GM18868 (cell line): Measurements from ENCODE around the gene MRPS24.

ENCODE experiments used
- ATAC-seq: cut with Tn5 transposase; IDR thresholded peaks from one replicate; pipeline ENCODE4 v1.9.1; 2021; ENCODE audit warnings: mild to moderate bottlenecking, moderate library complexity; ENCODE audit not compliant: unreplicated experiment

MRPS24 gene

GRCh38 chr7:43877968-43878864 is 8.9 kb upstream of the MRPS24 start:
- no peak for ATAC-seq

GRCh38 chr7:43876976-43877745 is 7.8 kb upstream of the MRPS24 start:
- no peak for ATAC-seq

GRCh38 chr7:43876241-43876640 is 6.9 kb upstream of the MRPS24 start:
- ATAC-seq, result no peak

- no peak for ATAC-seq
These were observed 4.0 kb upstream of the MRPS24 start for GRCh38 chr7:43873300-43873699.

GRCh38 chr7:43872406-43873110 is 3.2 kb upstream of the MRPS24 start:
- no peak for ATAC-seq

- no peak for ATAC-seq
These were observed 1.7 kb upstream of the MRPS24 start for GRCh38 chr7:43871064-43871463.

- ATAC-seq, result no peak
These were observed 999 bp upstream of the MRPS24 start for GRCh38 chr7:43870316-43870715.

- peak; percentile 3 for ATAC-seq
These were observed 537 bp upstream of the MRPS24 start for GRCh38 chr7:43869867-43870240.

- no peak for ATAC-seq
These were observed 674 bp downstream of the MRPS24 start for GRCh38 chr7:43868681-43869005.

- ATAC-seq, result no peak
These were observed 1.1 kb downstream of the MRPS24 start for GRCh38 chr7:43868181-43868580.

- no peak for ATAC-seq
These were observed 4.0 kb downstream of the MRPS24 start for GRCh38 chr7:43865277-43865676.

- ATAC-seq, result no peak
These were observed 5.2 kb downstream of the MRPS24 start for GRCh38 chr7:43864126-43864525.

GRCh38 chr7:43856996-43857395 is 12.3 kb downstream of the MRPS24 start:
- ATAC-seq, result no peak

GRCh38 chr7:43856316-43856715 is 13.0 kb downstream of the MRPS24 start:
- no peak for ATAC-seq

- no peak for ATAC-seq
These were observed 14.1 kb downstream of the MRPS24 start for GRCh38 chr7:43855176-43855575.

- no peak for ATAC-seq
These were observed 17.5 kb downstream of the MRPS24 start for GRCh38 chr7:43851805-43852204.

- no peak for ATAC-seq
These were observed 18.8 kb downstream of the MRPS24 start for GRCh38 chr7:43850348-43851116.

GRCh38 chr7:43849047-43849446 is 20.3 kb downstream of the MRPS24 start:
- no peak for ATAC-seq

- ATAC-seq, result no peak
These were observed 21.8 kb downstream of the MRPS24 start for GRCh38 chr7:43847496-43847895.

GRCh38 chr7:43844662-43845061 is 24.7 kb downstream of the MRPS24 start:
- ATAC-seq, result no peak

- no peak for ATAC-seq
These were observed 25.1 kb downstream of the MRPS24 start for GRCh38 chr7:43844257-43844656.
